ENCODE data around the gene MTMR3.
"Not testable (repeated sequence)": the region's sequence is repeated elsewhere in the genome, so short reads cannot be mapped to it uniquely, and the experiment has no call there.

Gene MTMR3

GRCh38 chr22:29883045-29883774 is at the start of gene MTMR3:
Gene MTMR3, plus strand, starts transcription at chr22:29883174. Its CDS starts 87,886 bp downstream, at chr22:29971060.
- DNase-seq (ENCODE audit: low read depth), result peak; percentile 85

GRCh38 chr22:29833392-29833965 is 49.5 kb upstream of the MTMR3 start:
- no peak for DNase-seq (ENCODE audit: low read depth)

GRCh38 chr22:29834046-29834445 is 48.9 kb upstream of the MTMR3 start:
- no peak for DNase-seq (ENCODE audit: low read depth)

- not testable (repeated sequence) for DNase-seq (ENCODE audit: low read depth)
These were observed 46.1 kb upstream of the MTMR3 start for GRCh38 chr22:29836791-29837370.

GRCh38 chr22:29837741-29838598 is 45.0 kb upstream of the MTMR3 start, which contains the start of gene ASCC2:
Gene ASCC2, minus strand, starts transcription at chr22:29838274. Its CDS starts 5,949 bp downstream, at chr22:29832325.
- peak; percentile 98 for DNase-seq (ENCODE audit: low read depth)

- no peak for DNase-seq (ENCODE audit: low read depth)
These were observed 44.4 kb upstream of the MTMR3 start for GRCh38 chr22:29838599-29838956.

- no peak for DNase-seq (ENCODE audit: low read depth)
These were observed 43.9 kb upstream of the MTMR3 start for GRCh38 chr22:29839039-29839438.

GRCh38 chr22:29840498-29840897 is 42.5 kb upstream of the MTMR3 start:
- no peak for DNase-seq (ENCODE audit: low read depth)

GRCh38 chr22:29842172-29842571 is 40.8 kb upstream of the MTMR3 start:
- no peak for DNase-seq (ENCODE audit: low read depth)

- no peak for DNase-seq (ENCODE audit: low read depth)
These were observed 40.2 kb upstream of the MTMR3 start for GRCh38 chr22:29842740-29843139.

- no peak for DNase-seq (ENCODE audit: low read depth)
These were observed 36.7 kb upstream of the MTMR3 start for GRCh38 chr22:29846290-29846689.

GRCh38 chr22:29848111-29848510 is 34.9 kb upstream of the MTMR3 start:
- DNase-seq (ENCODE audit: low read depth), result no peak

GRCh38 chr22:29854432-29854831 is 28.5 kb upstream of the MTMR3 start:
- no peak for DNase-seq (ENCODE audit: low read depth)

GRCh38 chr22:29855611-29856181 is 27.3 kb upstream of the MTMR3 start:
- DNase-seq (ENCODE audit: low read depth), result no peak

GRCh38 chr22:29856496-29856895 is 26.5 kb upstream of the MTMR3 start:
- no peak for DNase-seq (ENCODE audit: low read depth)

- not testable (repeated sequence) for DNase-seq (ENCODE audit: low read depth)
These were observed 23.9 kb upstream of the MTMR3 start for GRCh38 chr22:29859030-29859429.

GRCh38 chr22:29860006-29860766 is 22.8 kb upstream of the MTMR3 start:
- no peak for DNase-seq (ENCODE audit: low read depth)

- DNase-seq (ENCODE audit: low read depth), result no peak
These were observed 21.2 kb upstream of the MTMR3 start for GRCh38 chr22:29861672-29862297.

GRCh38 chr22:29865572-29865971 is 17.4 kb upstream of the MTMR3 start:
- DNase-seq (ENCODE audit: low read depth), result not testable (repeated sequence)

- no peak for DNase-seq (ENCODE audit: low read depth)
These were observed 15.7 kb upstream of the MTMR3 start for GRCh38 chr22:29867260-29867659.

- DNase-seq (ENCODE audit: low read depth), result no peak
These were observed 15.1 kb upstream of the MTMR3 start for GRCh38 chr22:29867851-29868250.
